OCI-LY3 (cell line): ENCODE data around the gene F12.

Experiments used
- EZH2phosphoT487 ChIP-seq: fragments of 200-600 bp; shearing (Covaris generic); IDR thresholded peaks from 2 replicates; pipeline ENCODE4 v1.6.1; 2018; ENCODE audit warnings: antibody characterized with exemption, mixed run types, low read depth
- TF ChIP-seq, protein P1 (sequence below): fragments of 200-600, 300-600 bp; sonication (generic); IDR thresholded peaks from 2 replicates; pipeline ENCODE4 v1.5.1; 2014; ENCODE audit warnings: antibody characterized with exemption, low read length, low read depth

- TF ChIP-seq, protein P1, sequence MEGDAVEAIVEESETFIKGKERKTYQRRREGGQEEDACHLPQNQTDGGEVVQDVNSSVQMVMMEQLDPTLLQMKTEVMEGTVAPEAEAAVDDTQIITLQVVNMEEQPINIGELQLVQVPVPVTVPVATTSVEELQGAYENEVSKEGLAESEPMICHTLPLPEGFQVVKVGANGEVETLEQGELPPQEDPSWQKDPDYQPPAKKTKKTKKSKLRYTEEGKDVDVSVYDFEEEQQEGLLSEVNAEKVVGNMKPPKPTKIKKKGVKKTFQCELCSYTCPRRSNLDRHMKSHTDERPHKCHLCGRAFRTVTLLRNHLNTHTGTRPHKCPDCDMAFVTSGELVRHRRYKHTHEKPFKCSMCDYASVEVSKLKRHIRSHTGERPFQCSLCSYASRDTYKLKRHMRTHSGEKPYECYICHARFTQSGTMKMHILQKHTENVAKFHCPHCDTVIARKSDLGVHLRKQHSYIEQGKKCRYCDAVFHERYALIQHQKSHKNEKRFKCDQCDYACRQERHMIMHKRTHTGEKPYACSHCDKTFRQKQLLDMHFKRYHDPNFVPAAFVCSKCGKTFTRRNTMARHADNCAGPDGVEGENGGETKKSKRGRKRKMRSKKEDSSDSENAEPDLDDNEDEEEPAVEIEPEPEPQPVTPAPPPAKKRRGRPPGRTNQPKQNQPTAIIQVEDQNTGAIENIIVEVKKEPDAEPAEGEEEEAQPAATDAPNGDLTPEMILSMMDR: no peak
- no peak for TF ChIP-seq EZH2phosphoT487
Observed at GRCh38 chr5:177412603-177413233, 3.4 kb upstream of the F12 start.
